GM18505 (cell line): Measurements from ENCODE around the gene SPEM3.

ENCODE experiments used
- ATAC-seq: cut with Tn5 transposase; IDR thresholded peaks from one replicate; pipeline ENCODE4 v1.9.1; 2021; ENCODE audit not compliant: unreplicated experiment
- POLR2A ChIP-seq: IDR thresholded peaks from 4 replicates; pipeline ENCODE4 v1.6.1; 2011; ENCODE audit warnings: borderline replicate concordance; ENCODE audit not compliant: insufficient read depth, insufficient read length; ENCODE audit errors: extremely low read depth

The SPEM3 gene

DNA sequence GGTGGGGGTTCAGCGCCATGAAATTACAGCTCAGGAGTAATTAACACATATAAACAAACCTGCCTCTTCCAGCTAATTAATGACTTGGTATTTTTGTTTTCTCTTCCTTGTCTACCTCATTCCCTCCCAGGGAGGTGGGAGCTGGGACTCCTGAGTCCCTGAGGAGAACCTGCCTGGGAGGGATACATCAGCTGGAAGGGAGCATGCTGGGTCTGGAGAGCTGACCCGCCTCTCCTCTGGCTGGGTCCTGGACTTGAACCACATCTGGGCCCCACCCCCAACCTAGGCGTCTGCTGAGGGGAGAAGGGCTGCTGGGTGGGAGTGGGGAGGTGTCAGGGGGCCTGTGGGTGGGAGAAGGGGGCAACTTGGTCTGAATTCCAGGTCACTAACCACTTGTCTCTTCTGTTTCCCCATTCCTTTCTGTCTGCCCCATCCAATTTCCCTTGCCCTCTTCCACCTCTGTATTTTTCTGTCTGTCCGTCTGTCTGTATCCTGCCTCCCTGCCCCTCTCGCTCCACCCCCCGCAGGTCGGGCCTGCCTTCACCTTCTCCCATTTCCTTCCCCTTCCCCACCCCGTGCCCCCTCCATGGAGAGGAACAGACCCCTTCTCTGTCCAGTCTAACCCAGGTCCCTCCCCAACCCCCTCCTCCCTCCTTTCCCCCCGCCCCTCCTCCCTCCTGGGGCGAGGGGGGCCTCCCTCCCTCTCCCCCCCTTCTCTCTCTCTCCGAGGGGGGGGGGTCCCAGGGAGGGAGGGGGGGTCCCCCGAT is 21.0 kb upstream of the SPEM3 start, which contains the start of gene NLGN2:
Gene NLGN2 (plus strand): TSS at position 361 of the 767 bp plus-strand sequence. CDS start 411 bp downstream, outside the sequence.
- ATAC-seq = no peak
- TF ChIP-seq POLR2A = no peak

DNA sequence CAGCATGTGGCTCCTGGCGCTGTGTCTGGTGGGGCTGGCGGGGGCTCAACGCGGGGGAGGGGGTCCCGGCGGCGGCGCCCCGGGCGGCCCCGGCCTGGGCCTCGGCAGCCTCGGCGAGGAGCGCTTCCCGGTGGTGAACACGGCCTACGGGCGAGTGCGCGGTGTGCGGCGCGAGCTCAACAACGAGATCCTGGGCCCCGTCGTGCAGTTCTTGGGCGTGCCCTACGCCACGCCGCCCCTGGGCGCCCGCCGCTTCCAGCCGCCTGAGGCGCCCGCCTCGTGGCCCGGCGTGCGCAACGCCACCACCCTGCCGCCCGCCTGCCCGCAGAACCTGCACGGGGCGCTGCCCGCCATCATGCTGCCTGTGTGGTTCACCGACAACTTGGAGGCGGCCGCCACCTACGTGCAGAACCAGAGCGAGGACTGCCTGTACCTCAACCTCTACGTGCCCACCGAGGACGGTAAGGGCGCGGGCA is 20.4 kb upstream of the SPEM3 start:
- TF ChIP-seq POLR2A = no peak
- no peak for ATAC-seq

DNA sequence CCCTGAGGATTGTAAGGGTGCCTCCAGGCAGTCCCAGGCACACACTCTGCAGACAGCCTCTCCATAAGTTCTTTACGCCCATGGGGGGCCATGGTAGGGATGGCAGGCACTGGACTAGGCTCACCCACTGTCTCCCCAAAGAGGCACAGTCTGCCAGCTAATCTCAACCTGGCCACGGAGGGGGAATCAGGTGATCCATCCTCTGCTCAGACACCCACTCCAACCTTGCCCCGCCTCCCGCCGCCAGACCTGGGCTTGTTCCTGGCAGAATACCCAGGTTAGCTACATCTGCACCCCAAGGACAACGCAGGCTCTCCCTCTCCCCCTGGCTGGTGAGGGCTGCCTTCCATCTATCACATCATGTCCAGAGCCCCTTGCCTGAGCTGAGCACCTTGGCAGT is 19.8 kb upstream of the SPEM3 start:
- no peak for TF ChIP-seq POLR2A

DNA sequence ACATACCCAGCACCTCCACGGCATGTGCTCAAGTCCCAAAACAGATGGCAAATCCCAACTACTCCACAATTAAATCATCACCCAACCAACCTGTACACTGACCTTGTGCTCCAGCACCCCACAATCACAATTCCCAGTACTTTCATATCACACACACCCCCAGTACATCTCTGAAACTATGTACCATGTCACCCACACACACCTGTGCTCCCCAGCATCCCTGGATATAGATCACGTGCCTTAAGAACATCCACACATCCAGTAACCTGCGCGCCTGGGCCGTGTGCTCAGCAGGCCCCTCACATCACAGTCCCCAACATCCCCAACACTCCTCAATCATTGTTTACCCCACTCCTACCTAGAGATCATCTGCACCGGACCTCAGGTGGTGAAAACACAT is 18.9 kb upstream of the SPEM3 start:
- TF ChIP-seq POLR2A = no peak
- no peak for ATAC-seq

More for the DNA sequence above, 19.8 kb upstream of the SPEM3 start:
- no peak for ATAC-seq

DNA sequence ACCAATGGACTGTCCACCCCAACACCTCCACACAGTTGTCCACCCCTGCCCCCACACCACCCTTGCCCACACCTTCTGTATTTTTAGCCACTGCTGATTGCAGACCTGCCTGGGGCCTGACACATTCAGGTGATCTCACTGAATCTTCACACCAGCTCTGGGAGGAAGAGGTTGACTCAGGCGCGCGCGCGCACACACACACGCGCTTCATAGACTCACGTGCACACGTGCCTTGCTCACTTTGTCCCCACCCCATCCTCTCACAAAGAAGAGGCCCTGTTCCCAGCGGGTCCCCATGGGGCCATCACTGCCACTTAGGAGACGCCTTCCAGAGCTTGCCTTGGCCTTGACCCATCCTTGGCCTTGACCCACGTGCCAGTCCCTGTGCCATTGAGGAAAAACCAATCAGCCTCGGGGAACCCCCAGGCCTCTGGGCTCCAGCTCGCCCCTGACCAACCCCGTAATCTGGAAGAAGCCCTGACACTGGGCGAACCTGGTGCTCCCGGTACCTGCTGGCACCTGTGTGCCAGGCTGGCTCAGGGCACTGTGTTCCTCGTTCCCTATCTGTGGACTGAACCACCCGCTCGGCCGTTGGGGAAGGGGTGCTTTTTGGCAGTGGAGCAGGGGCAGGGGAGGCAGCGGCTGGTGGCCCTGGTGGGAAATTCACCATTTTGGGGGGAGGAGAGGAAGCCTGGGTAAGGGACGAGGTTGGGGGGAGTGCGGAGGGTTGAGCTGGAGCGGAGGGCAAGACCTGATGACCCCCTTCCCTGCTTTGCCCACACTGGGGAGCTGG is 17.8 kb upstream of the SPEM3 start:
- TF ChIP-seq POLR2A = no peak
- no peak for ATAC-seq

DNA sequence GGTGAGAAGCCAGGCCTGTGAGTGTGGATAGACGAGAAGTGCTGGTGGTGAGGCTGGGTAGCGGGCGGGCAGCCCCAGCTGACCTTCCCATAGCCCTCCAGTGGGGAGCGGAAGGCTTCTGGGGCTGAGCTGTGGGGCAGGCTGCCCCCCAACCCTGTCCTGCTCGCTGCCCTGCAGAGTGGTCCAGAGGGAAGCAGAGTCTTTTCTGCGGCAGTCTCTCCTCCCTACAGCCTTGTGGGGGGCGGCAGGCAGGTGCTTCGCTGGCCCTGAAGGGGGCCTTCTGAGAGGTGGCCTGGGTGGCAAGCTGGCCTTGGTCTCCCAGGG is 17.3 kb upstream of the SPEM3 start:
- ATAC-seq = no peak
- TF ChIP-seq POLR2A = no peak

DNA sequence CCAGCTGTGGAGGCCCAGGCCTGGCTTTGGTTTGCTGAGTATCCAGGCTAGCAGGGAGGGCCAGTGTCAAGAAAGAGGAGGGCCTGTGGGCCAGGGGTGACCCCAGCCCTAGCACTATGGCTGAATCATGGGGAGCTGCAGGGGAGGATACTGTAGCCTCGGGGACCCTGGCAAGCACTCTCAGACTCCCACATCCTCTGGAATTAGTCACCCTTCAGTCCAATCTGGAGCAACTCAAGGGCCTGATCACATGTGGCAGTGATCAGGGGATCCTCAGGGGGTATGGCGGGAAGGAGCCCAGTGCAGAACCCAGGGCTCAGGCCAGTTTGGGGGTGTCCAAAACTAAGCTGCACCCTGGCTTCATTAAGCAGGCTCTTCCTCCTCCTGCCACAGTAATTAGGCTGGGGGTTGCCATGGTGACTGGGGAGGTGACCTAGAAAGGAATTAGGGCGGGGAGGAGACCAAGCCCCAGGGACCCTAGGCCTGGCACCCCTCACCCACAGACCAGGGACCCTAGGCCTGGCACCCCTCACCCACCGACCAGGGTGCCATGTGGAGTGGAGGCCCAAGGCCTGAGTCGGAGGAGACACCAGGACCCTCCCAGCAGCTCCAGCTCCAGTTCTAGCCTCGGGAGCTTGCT is 15.2 kb upstream of the SPEM3 start:
- TF ChIP-seq POLR2A = no peak
- no peak for ATAC-seq

DNA sequence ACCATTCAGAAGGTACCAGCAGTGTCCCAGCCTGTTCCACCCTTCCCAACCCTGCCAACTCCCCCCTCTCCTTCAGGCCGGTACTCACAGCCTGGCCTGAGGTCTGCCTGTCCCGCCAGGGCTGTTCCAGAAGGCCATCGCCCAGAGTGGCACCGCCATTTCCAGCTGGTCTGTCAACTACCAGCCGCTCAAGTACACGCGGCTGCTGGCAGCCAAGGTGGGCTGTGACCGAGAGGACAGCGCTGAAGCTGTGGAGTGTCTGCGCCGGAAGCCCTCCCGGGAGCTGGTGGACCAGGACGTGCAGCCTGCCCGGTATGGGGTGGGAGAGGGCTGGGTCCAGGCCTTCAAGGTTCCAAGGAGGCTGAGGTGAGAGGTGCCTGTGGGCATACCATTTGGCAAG is 13.8 kb upstream of the SPEM3 start:
- TF ChIP-seq POLR2A = no peak
- ATAC-seq = no peak

DNA sequence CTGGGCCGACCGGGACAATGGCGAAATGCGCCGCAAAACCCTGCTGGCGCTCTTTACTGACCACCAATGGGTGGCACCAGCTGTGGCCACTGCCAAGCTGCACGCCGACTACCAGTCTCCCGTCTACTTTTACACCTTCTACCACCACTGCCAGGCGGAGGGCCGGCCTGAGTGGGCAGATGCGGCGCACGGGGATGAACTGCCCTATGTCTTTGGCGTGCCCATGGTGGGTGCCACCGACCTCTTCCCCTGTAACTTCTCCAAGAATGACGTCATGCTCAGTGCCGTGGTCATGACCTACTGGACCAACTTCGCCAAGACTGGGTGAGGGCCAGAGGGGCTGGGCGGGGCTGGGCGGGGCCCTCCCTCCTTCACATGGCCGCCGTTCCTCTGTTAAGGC is 12.9 kb upstream of the SPEM3 start:
- TF ChIP-seq POLR2A = no peak
- ATAC-seq = no peak

DNA sequence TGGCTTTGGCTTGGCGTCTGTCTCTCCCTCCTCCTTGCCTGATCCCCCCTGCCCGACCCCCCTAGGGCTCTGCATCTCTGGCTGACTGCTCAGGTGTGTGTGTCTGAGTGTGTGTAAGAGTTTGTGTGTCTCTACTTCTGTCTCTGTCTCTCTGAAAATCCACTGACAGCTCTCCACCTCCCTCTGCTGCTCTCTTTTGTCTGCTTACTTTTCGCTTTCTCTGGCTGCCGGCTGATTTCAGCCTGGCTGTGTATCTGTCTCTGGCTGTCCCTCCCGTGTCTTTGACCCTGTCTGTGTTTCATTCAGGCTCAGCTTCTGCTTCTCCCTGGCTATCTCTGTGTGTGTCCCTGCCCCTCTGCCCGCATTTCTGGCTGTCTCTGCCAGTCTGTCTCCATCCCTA is 12.3 kb upstream of the SPEM3 start:
- TF ChIP-seq POLR2A = no peak
- no peak for ATAC-seq

DNA sequence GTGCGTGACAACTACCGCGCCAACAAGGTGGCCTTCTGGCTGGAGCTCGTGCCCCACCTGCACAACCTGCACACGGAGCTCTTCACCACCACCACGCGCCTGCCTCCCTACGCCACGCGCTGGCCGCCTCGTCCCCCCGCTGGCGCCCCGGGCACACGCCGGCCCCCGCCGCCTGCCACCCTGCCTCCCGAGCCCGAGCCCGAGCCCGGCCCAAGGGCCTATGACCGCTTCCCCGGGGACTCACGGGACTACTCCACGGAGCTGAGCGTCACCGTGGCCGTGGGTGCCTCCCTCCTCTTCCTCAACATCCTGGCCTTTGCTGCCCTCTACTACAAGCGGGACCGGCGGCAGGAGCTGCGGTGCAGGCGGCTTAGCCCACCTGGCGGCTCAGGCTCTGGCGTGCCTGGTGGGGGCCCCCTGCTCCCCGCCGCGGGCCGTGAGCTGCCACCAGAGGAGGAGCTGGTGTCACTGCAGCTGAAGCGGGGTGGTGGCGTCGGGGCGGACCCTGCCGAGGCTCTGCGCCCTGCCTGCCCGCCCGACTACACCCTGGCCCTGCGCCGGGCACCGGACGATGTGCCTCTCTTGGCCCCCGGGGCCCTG is 11.5 kb upstream of the SPEM3 start:
- no peak for ATAC-seq
- TF ChIP-seq POLR2A = no peak

DNA sequence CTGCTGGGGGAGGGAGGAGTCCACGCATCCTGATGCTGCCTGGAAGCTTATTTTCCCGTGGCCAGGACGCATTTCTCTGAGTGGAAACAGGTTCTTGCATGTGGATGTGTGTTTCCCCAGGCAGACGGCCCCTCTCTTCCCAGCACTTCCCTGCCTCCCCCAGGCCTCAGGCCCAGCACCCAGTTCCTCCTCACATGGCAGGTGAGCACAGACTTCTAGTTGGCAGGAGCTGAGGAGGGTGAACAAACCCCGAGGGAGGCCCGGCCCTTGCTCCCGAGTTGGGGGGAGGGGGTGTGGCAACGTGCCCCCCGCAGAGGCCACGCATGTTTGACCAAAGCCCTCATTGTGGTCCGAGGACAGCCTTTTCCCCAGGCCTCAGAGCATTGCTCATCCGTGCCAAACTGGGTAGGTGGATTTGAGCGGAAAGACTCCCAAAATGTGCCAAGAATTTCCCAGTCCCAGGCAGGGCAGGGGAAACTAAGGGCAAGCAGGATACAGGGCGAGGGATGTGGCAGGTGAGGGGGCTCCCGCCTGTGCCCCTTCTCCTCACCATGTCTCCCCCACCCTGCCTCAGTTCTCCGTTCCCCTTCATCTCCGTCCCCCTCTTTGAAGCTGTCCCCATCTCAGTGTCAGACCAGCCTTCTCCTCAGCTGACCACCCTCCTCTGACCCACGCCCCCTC is 10.0 kb upstream of the SPEM3 start:
- no peak for TF ChIP-seq POLR2A
- no peak for ATAC-seq
